GM18502 (cell line): ENCODE data around the gene SCTR.

Experiments used
- ATAC-seq: cut with Tn5 transposase; IDR thresholded peaks from one replicate; pipeline ENCODE4 v1.9.1; 2021; ENCODE audit warnings: mild to moderate bottlenecking; ENCODE audit not compliant: unreplicated experiment, poor library complexity

The SCTR gene

DNA sequence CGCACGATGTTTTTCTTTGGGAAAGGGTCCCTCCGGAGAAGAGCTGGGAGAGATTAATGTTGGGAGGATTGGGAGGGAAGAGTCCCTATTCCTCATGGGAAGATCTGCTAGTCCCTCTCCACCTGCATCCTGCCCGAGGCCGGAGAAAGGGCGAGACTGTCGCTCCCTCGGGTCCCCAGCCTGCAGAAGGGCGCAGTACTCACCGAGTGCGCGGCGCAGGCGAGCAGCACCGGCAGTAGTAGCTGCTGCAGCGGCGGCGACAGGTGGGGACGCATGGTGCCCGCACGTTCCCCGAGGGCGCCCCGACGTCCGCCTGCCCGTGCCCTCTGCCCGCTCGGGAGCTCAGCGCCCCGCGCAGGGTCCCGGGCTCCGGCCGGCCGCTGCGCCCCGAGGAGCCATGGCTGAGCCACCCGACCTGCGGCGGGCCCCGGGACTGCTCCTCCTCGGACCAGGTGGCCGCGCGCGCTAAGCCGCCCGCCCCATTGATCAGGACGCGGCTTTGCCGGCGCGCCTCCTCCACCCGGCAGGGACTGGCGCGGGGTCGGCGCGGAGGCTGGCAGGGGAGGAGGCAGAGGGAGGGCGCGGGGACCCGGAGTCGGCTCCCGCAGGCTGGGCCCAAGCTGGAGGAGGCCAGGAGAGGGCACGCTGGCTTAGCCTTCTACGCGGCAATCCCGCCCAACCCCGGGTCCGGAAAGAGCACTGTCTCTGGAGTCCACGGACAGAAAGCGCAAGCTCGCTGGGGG, at the start of gene SCTR:
TSS of gene SCTR (minus strand) at position 532 of the 743 bp plus-strand sequence. CDS start at position 275, 257 bp downstream.
- ATAC-seq, result no peak

DNA sequence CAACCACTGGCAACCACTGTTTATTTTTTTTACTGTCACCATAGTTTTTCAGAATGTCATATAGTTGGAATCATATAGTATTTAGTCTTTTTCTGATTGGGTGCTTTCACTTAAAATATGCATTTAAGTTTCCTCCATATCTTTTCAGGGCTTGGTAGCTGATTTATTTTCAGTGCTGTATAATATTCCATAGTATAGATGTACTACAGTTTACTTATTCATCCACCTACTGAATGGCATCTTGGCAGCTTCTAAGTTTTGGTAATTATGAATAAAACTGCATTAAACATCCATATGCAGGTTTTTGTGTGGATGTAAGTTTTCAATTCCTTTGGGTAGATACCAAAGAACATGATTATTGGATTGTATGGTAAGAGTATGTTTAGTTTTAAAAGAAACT, 43.0 kb upstream of the SCTR start:
- no peak for ATAC-seq

DNA sequence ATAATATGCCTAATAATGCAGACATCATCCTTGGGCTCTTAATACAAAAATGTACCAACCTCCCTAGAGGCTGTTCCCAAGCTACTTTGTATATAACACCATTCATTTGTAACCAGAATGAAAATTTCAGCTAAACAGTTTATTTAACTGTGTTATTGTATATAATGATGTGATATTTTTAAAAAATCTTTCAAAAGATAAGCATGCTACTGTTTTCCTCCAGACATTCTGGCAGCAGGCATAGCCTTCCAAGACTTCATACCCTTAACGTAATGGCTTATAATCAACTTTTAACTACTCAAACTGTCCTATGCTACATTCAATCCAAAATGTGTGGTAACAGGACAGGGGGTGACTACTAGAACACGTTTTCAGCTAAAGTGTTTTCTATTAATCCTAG, 41.2 kb upstream of the SCTR start:
- ATAC-seq, result no peak

DNA sequence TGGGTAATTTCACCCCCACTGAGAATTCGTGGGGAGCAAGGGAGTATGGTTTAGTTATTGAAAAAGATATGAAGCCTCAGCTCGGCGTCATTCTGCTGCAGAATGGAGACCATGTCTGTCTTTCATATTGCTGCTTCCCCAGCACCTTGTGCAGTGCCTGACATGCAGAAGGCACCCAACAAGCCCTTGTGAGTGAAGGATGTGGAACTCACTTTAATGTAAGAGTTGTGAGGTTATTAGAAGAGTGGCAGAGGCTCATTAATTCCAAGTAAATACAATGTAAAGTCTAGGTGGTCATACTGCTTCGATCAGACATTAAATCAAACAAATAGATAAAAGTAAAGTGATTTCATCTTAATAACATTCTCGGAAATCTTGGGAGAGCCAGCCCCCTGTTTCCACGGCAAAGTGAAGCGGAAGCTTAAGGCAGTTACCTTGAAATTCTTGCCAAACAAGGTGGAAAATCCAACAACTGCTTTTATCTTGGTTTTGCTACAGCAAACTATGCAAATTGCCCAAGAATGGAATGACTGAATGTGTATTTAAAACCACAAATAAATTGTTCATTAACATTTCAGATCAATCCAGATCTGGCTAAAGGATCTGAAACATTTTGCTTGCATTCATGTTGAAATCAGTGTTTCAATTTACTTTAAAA, 29.5 kb upstream of the SCTR start:
- ATAC-seq, result no peak

DNA sequence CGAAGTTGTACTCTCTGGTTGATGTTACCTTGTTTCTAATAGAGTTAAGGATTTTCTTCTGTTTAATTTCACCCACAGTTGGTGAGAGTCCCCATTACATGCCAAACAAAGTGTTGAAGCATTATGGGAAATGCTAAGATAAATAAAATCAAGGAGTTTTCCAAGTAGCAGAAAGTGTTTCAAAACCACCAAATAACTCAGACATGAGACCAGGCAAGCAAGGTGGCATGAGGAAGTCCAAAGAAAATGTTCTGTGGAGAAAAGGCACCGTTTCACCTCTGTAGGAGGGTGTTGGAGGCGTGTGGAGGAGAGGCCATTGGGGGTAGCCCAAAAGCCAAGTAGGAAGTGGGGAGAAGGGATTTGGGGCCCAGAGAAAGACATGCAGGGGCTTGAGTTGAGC, 28.6 kb upstream of the SCTR start:
- no peak for ATAC-seq

GRCh38 chr2:119550856-119551255, 26.6 kb upstream of the SCTR start:
- no peak for ATAC-seq

- no peak for ATAC-seq
These were observed 26.1 kb upstream of the SCTR start for GRCh38 chr2:119550346-119550745.

DNA sequence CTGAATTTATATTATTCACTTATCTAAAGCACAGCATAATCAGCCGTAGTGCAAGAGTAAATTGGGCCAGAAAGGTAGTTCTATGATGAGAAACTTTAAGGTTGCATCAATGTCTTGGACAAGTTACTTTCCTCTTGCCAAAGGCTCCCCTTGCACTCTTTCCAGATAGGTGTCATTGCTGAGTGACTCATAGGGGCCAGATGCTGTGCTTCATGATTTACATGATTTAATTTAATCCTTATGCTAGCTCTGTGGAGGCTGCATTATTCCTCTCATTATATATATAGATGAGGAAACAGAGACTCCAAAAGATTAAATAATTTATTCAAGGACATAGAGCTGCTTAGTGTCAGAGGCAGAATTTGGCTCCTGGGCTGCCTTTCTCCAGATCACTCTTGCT, 25.0 kb upstream of the SCTR start:
- no peak for ATAC-seq

DNA sequence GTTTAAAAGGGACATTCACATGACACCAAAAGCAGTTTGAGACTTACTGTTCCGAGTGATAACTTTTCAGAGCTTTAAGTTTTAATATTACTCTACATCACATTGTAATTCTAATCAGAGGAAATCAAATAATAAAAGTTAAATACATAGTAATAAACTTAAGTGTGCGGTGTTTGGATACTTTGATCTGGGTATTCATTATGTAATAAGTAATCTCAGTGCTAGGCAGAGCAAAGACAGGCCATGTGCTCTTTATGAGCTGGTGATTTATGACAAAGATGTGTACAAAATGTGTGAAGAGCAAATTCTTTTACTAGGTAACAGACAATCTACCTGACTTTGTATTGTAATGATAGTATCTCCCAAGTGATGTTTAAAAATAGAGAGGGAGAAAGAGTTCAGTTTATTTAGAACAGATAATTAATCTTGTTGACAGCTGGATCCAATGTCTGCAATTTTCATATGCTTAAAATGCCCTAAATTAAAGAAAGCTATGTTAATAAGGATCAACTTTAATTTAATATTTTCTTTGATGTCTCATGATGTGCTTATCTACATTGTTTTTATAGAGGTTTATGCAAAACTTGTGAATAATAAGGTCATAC, 24.3 kb upstream of the SCTR start:
- no peak for ATAC-seq

DNA sequence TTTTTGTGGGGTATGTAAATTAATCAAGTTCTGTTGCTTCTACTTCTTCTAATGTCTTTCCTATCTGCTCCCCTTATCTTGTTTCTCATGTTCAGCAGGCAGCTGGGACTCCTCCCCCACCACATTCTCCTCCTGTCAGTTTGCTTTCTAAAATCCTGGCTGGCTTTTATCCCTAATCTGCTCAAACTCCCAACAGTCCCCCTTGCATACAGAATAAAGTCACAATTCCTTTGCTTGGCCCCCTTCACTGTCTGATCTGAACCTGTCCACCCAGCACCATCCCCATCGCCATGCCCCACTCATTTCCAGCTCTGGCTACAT, 22.1 kb upstream of the SCTR start:
- no peak for ATAC-seq

DNA sequence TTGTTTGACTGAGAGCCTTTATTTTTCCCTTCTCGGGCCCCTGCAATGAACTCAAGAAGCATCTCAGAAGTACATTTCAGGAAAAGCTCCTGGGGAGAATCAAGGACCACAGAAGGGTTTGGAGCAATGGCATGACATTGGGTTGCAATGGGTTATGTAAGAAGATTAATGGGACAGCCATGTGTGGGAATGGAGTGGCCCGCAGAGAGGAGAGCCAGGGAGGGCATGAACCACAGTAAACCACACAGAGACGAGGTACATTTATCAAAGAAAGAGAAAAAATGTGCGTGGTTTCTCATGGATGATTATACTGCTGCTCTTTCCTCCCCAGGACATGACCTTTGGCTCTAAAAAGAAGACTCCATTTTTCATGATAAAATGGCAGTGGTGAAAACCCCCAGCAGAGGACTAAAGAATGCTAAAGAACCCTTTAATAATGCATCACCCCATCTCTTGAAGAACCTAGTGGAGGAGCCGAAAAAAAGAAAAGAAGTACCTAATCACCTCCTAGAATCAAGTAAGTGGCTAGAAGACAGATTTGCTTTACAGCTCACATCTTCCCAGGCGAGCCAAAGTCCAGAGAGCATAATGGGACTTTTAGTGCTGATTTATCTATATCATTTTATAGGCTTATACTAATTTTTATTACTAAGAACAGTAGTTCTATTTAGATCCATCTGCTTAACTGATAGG, 21.6 kb upstream of the SCTR start:
- ATAC-seq, result no peak

DNA sequence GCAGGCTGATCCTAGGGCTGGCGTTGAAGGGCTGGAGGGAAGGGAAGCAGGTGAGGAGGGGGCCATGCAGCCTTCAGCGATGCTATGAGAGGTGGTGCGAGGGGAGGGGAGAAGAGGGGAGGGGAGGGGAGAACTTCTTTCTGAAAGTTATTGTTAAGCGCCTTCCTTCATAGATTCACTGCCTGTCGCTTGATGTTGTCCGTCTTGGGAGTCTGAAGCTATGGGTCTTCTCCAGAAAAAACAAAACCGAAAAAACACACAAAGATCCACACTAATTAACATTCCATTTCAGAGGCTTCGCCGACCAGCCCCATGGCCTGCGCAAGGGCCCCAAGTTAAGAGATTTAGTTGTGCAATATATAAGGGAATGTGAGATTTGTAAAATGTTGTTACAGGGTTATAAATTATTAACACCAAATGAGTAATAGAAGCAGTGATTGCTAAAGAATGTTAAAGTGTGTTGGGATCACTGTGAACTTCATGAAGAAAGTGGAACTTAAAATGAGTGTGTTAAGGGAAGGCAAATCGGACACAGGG, 20.7 kb upstream of the SCTR start:
- ATAC-seq, result no peak

- ATAC-seq, result peak; percentile 94
These were observed 20.0 kb upstream of the SCTR start, which contains the start of gene CFAP221 for GRCh38 chr2:119544075-119544938. Gene CFAP221 (plus strand): TSS chr2:119544449. CDS start chr2:119546132, 1,683 bp downstream.

DNA sequence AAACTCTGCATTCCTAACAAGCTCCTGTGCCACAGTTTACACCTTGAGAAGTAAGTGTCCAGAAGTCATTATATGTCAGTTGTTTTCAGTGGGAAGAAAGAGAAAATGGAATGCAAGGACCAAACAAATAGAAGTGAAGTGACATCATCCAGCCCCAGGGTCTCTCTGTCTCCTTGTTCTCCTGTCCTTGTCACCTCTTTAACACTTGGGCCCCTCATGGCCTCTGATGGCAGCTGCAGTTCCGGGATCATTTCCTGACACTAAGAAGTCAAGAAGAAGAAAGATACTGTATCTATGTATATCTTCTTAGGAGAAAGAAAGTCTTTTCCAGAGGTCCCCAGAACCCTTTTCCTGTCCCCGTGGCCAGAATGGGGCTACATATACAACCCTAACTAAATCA, 17.2 kb upstream of the SCTR start:
- no peak for ATAC-seq

GRCh38 chr2:119537792-119538191, 13.5 kb upstream of the SCTR start:
- ATAC-seq, result no peak

DNA sequence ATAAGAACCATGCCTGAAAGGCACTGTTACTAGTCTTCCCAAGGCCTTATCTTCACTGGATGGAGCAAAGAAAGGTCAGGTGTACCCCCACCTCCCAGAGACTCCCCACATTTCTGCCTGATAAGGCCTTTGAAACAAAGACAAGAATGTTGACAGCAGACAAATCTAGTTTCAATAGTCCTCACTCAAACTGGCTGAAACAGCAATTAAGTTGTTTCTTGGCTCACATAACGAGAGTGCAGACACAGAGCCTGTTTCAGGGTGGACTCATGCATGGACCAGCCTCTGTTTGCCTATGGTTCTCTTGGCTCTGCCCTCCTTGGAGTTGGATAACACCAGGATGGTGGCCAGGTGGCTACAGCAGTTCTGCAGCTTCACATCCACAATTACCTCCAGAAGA, 12.4 kb upstream of the SCTR start:
- ATAC-seq, result no peak

DNA sequence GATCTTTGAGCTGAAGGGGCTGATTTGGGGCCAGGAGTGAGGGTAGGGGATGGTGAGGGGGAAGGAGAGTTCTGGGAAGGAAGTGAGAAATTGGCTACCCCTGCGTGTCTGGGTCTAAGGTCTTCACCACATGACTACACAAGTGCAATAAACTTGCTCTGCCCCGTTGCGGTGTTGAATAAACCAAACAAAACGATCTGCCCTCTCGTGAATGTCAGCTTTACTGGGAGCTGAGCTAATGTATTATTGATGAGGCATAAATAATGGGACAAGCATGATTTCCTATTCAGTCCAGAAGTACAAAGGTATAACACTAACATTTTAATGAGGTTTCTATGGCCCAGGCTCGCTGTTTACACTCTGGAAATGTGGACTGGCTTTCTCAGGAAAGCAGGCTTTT, 11.9 kb upstream of the SCTR start:
- no peak for ATAC-seq

DNA sequence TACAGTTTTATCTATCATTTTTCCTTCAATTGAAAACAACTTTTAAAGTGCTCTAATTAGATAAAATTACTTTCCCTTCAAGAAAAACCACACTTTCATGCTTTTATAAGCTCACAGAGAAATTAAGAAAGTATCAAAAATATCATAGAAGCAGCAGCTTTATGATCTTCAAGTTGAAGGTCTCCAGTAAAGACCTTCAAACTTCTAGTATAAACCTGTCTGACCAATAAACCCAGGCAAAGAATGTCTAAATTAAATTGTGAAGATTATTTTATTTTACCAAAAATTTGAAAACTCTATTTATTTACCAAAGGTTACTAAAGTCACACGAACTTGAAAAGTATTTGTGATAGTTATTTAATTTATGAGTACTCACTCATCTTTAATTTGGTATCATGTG, 9.3 kb upstream of the SCTR start:
- ATAC-seq, result no peak

DNA sequence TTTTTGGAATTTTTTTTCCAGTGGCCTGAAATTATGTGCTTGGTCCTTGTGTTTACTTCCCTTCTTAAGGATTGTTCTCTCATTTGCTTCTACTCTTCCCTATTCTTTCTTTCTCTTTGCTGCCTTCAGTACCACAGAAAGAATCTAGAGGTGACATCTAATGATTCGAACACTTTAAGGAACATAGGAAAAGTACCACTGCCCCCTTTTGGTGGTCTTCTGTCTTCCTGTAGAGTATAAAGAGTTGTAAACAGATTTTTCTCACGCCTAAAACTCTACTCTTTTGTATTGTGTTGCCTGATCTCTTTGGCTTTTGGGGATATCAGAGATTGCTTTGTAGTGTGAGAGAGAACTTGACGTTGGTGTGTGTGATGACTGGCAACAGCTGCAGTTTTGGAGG, 7.0 kb upstream of the SCTR start:
- no peak for ATAC-seq

- no peak for ATAC-seq
These were observed 3.7 kb upstream of the SCTR start for GRCh38 chr2:119527999-119528398.
